Kidney tubule cell (primary cell): ENCODE data around the gene JKAMP.

ENCODE experiments used
- DNase-seq: peaks from one replicate; pipeline ENCODE4 v3.0.0-alpha.2; 2018; ENCODE audit warnings: low spot score

The JKAMP gene

GRCh38 chr14:59540852-59541251 is 56.5 kb downstream of the JKAMP start:
- DNase-seq, result no peak

DNA sequence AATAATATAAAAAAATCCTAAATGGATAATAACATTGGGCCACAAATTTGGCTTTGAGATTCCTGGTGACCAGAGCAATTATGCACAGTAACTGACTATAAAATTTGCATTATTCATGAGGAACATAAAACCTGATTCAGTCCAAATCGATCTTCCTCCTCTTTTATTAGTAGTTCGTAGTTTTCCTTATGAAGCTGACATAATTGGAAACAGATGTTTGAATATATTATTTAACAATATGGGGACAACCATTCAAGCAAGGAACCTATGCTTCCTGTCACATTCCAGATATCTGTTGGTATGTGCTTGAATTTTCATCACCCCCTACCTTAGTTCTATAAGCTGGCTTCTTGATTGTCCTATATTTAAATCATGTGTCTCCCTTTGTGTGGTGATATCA is 57.4 kb downstream of the JKAMP start:
- no peak for DNase-seq

GRCh38 chr14:59543873-59544272 is 59.6 kb downstream of the JKAMP start:
- no peak for DNase-seq

- no peak for DNase-seq
These were observed 63.0 kb downstream of the JKAMP start for GRCh38 chr14:59547310-59547709.
